Mammary epithelial cell (primary cell): Measurements from ENCODE around the gene EIF1AD.

ENCODE experiments used
- EZH2 ChIP-seq: IDR thresholded peaks from 2 replicates; pipeline ENCODE4 v1.6.1; 2012; ENCODE audit warnings: low read length, inconsistent platforms, borderline replicate concordance
- TF ChIP-seq, protein P1 (sequence below), 2 donors: IDR thresholded peaks in 1 of 2; conservative IDR thresholded peaks in 1 of 2; 2 replicates each; pipeline ENCODE4 v1.5.1; 2011 to 2012; ENCODE audit warnings: inconsistent platforms in 2 of 2, low read length in 2 of 2, mild to moderate bottlenecking in 2 of 2, control low read depth in 1 of 2, low read depth in 1 of 2; ENCODE audit not compliant: insufficient read depth in 1 of 2; ENCODE audit errors: extremely low read depth in 1 of 2

DNA sequence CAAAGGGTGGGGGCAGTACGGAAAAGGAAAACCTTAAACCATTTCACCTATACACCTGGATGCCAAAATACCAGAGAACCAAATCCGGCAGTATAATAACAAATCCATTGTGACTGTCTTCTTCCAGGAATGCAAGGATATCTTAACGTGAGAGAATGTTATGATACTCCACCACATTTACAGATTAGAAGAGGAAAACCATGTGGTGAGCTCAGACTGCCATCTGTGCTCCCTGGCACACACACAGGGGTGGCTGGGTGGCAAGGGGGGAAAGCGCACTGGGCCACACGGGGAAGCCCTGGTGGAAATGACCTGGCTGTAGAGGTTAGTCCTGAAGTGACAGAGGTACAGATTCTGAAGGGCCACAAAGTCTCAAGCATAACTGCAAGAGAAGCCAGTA, 9.9 kb downstream of the EIF1AD start:
- TF ChIP-seq, protein P1, sequence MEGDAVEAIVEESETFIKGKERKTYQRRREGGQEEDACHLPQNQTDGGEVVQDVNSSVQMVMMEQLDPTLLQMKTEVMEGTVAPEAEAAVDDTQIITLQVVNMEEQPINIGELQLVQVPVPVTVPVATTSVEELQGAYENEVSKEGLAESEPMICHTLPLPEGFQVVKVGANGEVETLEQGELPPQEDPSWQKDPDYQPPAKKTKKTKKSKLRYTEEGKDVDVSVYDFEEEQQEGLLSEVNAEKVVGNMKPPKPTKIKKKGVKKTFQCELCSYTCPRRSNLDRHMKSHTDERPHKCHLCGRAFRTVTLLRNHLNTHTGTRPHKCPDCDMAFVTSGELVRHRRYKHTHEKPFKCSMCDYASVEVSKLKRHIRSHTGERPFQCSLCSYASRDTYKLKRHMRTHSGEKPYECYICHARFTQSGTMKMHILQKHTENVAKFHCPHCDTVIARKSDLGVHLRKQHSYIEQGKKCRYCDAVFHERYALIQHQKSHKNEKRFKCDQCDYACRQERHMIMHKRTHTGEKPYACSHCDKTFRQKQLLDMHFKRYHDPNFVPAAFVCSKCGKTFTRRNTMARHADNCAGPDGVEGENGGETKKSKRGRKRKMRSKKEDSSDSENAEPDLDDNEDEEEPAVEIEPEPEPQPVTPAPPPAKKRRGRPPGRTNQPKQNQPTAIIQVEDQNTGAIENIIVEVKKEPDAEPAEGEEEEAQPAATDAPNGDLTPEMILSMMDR (conservative IDR thresholded peaks at IDR 0.05 in 1 of 2, IDR thresholded peaks at IDR 0.05 in 1 of 2; ENCODE audit: extremely low read depth in 1 of 2, insufficient read depth in 1 of 2, low read depth in 1 of 2, low read length in 2 of 2): no peak
- TF ChIP-seq EZH2: no peak
